SK-N-SH (cell line): Measurements from ENCODE around the gene BCR.

Source experiments
- CTCF ChIP-seq: fragments of 200-600 bp; sonication (generic); IDR thresholded peaks from 2 replicates; pipeline ENCODE4 v1.6.1; 2017; ENCODE audit warnings: antibody characterized with exemption, mild to moderate bottlenecking, moderate library complexity
- EP300 ChIP-seq, 2 experiments: IDR thresholded peaks; 2 replicates each; pipeline versions ENCODE4 v1.4.0 to v1.6.1; 2012; ENCODE audit warnings: borderline replicate concordance in 1 of 2, low read depth in 1 of 2, low read length in 1 of 2
- FOXJ3 ChIP-seq: sonication (generic); formaldehyde crosslinking; IDR thresholded peaks from 2 replicates; pipeline ENCODE4 v1.5.1; 2020; ENCODE audit warnings: mild to moderate bottlenecking, missing genetic modification reagents
- SMC3 ChIP-seq: IDR thresholded peaks from 2 replicates; pipeline ENCODE4 v1.6.1; 2012; ENCODE audit warnings: low read depth, low read length, improper control_type of control experiment
- TAF1 ChIP-seq: IDR thresholded peaks from 2 replicates; pipeline ENCODE4 v1.6.1; 2012; ENCODE audit warnings: low read depth, mild to moderate bottlenecking, low read length, moderate library complexity, borderline replicate concordance

- TF ChIP-seq SMC3 (no peak), FOXJ3 (CRISPR knock-in tag) (no peak), CTCF (no peak), TAF1 (no peak), EP300 (IDR thresholded peaks at IDR 0.05; ENCODE audit: borderline replicate concordance in 1 of 2, low read depth in 1 of 2, low read length in 1 of 2) (no peak)
Observed at GRCh38 chr22:23285236-23285635, 104.9 kb downstream of the BCR start.
